ENCODE data around the gene UBE2L3. TPM values are rescaled to one million over a fixed set of nuclear protein-coding genes. Genes with fewer than 3 reads are reported as not detected.
A peak's percentile ranks its signal among the peaks of the same experiment; 100 is the strongest.

Gene UBE2L3
- total and polyA plus RNA-seq, 2 of the 8 experiments (the other 6 are each of a cell fraction or from before 2014, with no cell fraction given): 63.5 to 90.0 TPM

DNA sequence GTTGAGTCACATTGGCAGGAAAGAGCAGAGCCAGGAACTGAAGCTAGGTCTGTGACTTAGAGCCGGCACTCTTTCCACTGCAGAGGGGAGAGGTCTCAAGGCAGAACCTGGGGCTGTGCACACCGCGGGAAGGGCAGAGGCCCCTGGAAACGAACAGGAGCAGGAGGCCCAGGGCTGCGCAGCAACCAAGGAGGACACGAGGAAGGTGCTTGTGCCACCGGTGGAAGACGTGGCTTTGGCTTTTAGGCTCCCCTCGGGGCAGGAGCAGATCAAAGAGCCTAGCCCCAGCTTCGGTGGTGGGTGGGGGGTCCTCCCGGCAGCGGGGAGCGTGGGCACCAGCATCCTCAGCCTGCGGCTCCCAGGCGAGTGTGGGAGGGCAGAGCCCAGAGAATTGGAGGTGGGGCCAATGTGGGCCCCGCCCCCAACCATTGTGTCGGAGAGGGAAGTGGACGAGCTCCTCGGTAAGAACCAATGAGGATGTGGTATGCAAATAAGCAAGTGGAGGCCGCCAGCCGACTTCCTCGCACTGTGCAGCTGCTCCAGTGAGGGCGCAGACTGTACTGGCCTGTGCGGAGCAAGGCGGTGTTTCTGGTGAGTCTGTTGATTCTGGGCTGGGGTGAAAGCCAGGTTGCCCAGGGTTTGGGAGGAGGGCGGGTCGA, 64.9 kb downstream of the UBE2L3 start, which contains the start of gene CCDC116:
CCDC116 (plus strand) TSS at position 524 of the 659 bp plus-strand sequence. CDS start 422 bp downstream, outside the sequence.
- H3K56ac ChIP-seq (replicated peaks; ENCODE audit: insufficient read length, low read depth, low read length): no peak within 1 kb of the TSS
- H4K5ac ChIP-seq (ENCODE audit: insufficient read length, low read depth, low read length): no peak within 1 kb of the TSS
- H2AK5ac ChIP-seq (ENCODE audit: low read depth, low read length): no peak within 1 kb of the TSS
- no peaks in the 10 kb centered on the region for H3K79me1 ChIP-seq (ENCODE audit: low read depth, low read length)
- no peak within 1 kb of the TSS for H4K91ac ChIP-seq (replicated peaks; ENCODE audit: insufficient read length, low read length)
- no peak within 1 kb of the TSS for H2BK12ac ChIP-seq (ENCODE audit: low read depth, low read length)
- H2BK20ac ChIP-seq (ENCODE audit: low read length): no peak within 1 kb of the TSS
- no peak within 1 kb of the TSS for H3K4ac ChIP-seq (replicated peaks; ENCODE audit: insufficient read length, low read depth, low read length)
- H3K36me3 ChIP-seq (ENCODE audit: control insufficient read depth in 2 of 4, insufficient read depth in 4 of 4, low read length in 3 of 4): peaks cover 0 to 7% (median 3%) of the 10 kb centered on the region in 4 experiments; a peak in 2 of 8 replicates
- H4K20me1 ChIP-seq (replicated peaks in 1 of 2; ENCODE audit: control insufficient read depth in 1 of 2, insufficient read depth in 2 of 2, low read length in 2 of 2): peaks cover 4 to 8% of the 10 kb centered on the region in 2 experiments
- no peak within 1 kb of the TSS for H3K4me2 ChIP-seq (ENCODE audit: insufficient read depth in 1 of 2, low read depth in 2 of 2, low read length in 2 of 2)
- no peak within 1 kb of the TSS for H2AFZ ChIP-seq (ENCODE audit: low read length)
- DNase-seq (ENCODE audit: low read depth in 1 of 2, low spot score in 2 of 2) (peak in 1 of 2 experiments; percentile 73), FAIRE-seq (no peak)
- H3K23me2 ChIP-seq (ENCODE audit: low read depth, low read length): no peaks in the 10 kb centered on the region; the same call in 1 of the 2 replicates
- 92% methylated on average over 23 of the region's 27 CpGs; no CpG with 5 or more reads in 1 of the 2 experiments for WGBS, 2 experiments (ENCODE audit: extremely low coverage in 1 of 2, insufficient coverage in 1 of 2, insufficient read length in 1 of 2, insufficient replicate concordance in 2 of 2, low coverage in 1 of 2, low lambda C conversion rate in 2 of 2, missing lambda C conversion rate in 1 of 2)
- no peak within 1 kb of the TSS for H3K9ac ChIP-seq (replicated peaks in 1 of 4; ENCODE audit: extremely low read depth in 1 of 4, low read depth in 3 of 4, low read length in 3 of 4)
- H3K79me2 ChIP-seq (ENCODE audit: control insufficient read depth in 1 of 2, insufficient read depth in 2 of 2, low read length in 2 of 2): peaks cover 0 to 7% of the 10 kb centered on the region in 2 experiments; a peak in 1 of 4 replicates
- H3K4me1 ChIP-seq (replicated peaks in 1 of 4; ENCODE audit: control insufficient read depth in 3 of 4, insufficient read depth in 4 of 4, low read length in 3 of 4): peaks cover 0 to 3% (median 2%) of the 10 kb centered on the region in 4 experiments; a peak in 2 of 7 replicates
- no peak within 1 kb of the TSS for H2BK5ac ChIP-seq (ENCODE audit: low read depth, low read length)
- H3K18ac ChIP-seq (ENCODE audit: extremely low read depth, low read length): no peak within 1 kb of the TSS
- no peak within 1 kb of the TSS for H3K4me3 ChIP-seq (ENCODE audit: extremely low read depth in 1 of 4, insufficient read depth in 2 of 4, low read depth in 3 of 4, low read length in 4 of 4)
- ChIA-PET POLR2A (ENCODE audit: partially characterized antibody) (interaction anchor here (10.2 kb wide), 1 partner anchor 11 kb away, joined by 74 read pairs; the partner anchor contains the start of gene SDF2L1), CTCF (ENCODE audit: partially characterized antibody) (interaction anchor here (0.6 to 24.1 kb wide), 4 partner anchors 5 to 529 kb away, joined by 3 to 499 read pairs (median 254); partner anchors contain the start of genes CCDC116, SDF2L1 and YDJC)
- H3K14ac ChIP-seq (ENCODE audit: insufficient read length): no peak within 1 kb of the TSS
- no peaks in the 10 kb centered on the region; a peak in 1 of 4 replicates for H3K9me3 ChIP-seq (ENCODE audit: insufficient read depth in 2 of 2, low read depth in 1 of 2, low read length in 1 of 2)
- no peak within 1 kb of the TSS for H2BK15ac ChIP-seq (ENCODE audit: low read length)
- H3K27ac ChIP-seq (ENCODE audit: low read depth, low read length): no peak within 1 kb of the TSS
- no peak within 1 kb of the TSS for H2BK120ac ChIP-seq (replicated peaks; ENCODE audit: low read depth, low read length)
- no peak within 1 kb of the TSS; the same call in 1 of the 2 replicates for H4K8ac ChIP-seq (ENCODE audit: extremely low read depth, insufficient read depth, low read length)
- no peak within 1 kb of the TSS for H3K23ac ChIP-seq (ENCODE audit: insufficient read length)
- H3K27me3 ChIP-seq (replicated peaks in 1 of 4; ENCODE audit: control insufficient read depth in 3 of 4, extremely low read depth in 1 of 4, insufficient read depth in 3 of 4, low read length in 3 of 4): no peaks in the 10 kb centered on the region; a peak in 2 of 7 replicates
- TF ChIP-seq, protein P1, sequence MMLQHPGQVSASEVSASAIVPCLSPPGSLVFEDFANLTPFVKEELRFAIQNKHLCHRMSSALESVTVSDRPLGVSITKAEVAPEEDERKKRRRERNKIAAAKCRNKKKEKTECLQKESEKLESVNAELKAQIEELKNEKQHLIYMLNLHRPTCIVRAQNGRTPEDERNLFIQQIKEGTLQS (IDR thresholded peaks at IDR 0.05; ENCODE audit: insufficient read depth, low read depth, low read length): no peak
- TF ChIP-seq EP300 (IDR thresholded peaks at IDR 0.05; ENCODE audit: borderline replicate concordance in 1 of 2, low read depth in 2 of 2, low read length in 2 of 2) (no peak), JUN (IDR thresholded peaks at IDR 0.05; ENCODE audit: low read depth, low read length) (no peak), SP4 (IDR thresholded peaks at IDR 0.05; ENCODE audit: low read length) (no peak), SP2 (IDR thresholded peaks at IDR 0.05; ENCODE audit: low read length) (no peak), ZNF274 (IDR thresholded peaks at IDR 0.05; ENCODE audit: borderline replicate concordance, extremely low read depth, low read length) (no peak), CTBP2 (IDR thresholded peaks at IDR 0.05; ENCODE audit: borderline replicate concordance, insufficient read depth, insufficient read length, low read length) (no peak), SAP30 (IDR thresholded peaks at IDR 0.05; ENCODE audit: insufficient read depth, insufficient replicate concordance, low read length) (no peak)
